Osteoblast (primary cell): ENCODE measurements around the gene FAHD1. TPM values are rescaled to one million over a fixed set of nuclear protein-coding genes. Genes with fewer than 3 reads are reported as not detected.
A peak's percentile ranks its signal among the peaks of the same experiment; 100 is the strongest.

Source experiments
- DNase-seq: peaks from one replicate; pipeline ENCODE4 v3.0.0; 2011; ENCODE audit warnings: low spot score, mixed read lengths; ENCODE audit not compliant: insufficient read length; ENCODE audit errors: missing footprints
- H2AFZ ChIP-seq: 2 replicates; pipeline ENCODE4 v1.6.0; 2011; ENCODE audit warnings: mild to moderate bottlenecking, low read length
- H3K27ac ChIP-seq: 2 replicates; pipeline ENCODE4 v1.5.1; 2011; ENCODE audit warnings: mild to moderate bottlenecking, low read depth, low read length, moderate library complexity
- H3K27me3 ChIP-seq: 2 replicates; pipeline ENCODE4 v1.6.0; 2012; ENCODE audit warnings: mild to moderate bottlenecking, control low read depth, inconsistent platforms, low read length, moderate library complexity; ENCODE audit not compliant: insufficient read depth
- H3K36me3 ChIP-seq: 2 replicates; pipeline ENCODE4 v1.5.1; 2011; ENCODE audit warnings: mild to moderate bottlenecking, low read length, control low read depth, moderate library complexity; ENCODE audit not compliant: insufficient read depth
- H3K4me1 ChIP-seq: 2 replicates; pipeline ENCODE4 v1.5.1; 2011; ENCODE audit warnings: mild to moderate bottlenecking, low read length, control low read depth, moderate library complexity; ENCODE audit not compliant: insufficient read depth
- H3K4me2 ChIP-seq: 2 replicates; pipeline ENCODE4 v1.6.0; 2011; ENCODE audit warnings: mild to moderate bottlenecking, low read length; ENCODE audit not compliant: insufficient read depth
- H3K4me3 ChIP-seq: fragments of 200-600 bp; sonication (generic); 3 replicates; pipeline ENCODE4 v1.5.1; 2012; ENCODE audit warnings: mild to moderate bottlenecking, low read length, inconsistent platforms; ENCODE audit not compliant: insufficient read depth
- H3K79me2 ChIP-seq: 2 replicates; pipeline ENCODE4 v1.6.0; 2012; ENCODE audit warnings: mild to moderate bottlenecking, low read length, control low read depth, inconsistent platforms; ENCODE audit not compliant: insufficient read depth
- H3K9me3 ChIP-seq: 2 replicates; pipeline ENCODE4 v1.5.1; 2011; ENCODE audit warnings: low read depth, low read length, control low read depth
- H4K20me1 ChIP-seq: 2 replicates; pipeline ENCODE4 v1.6.0; 2012; ENCODE audit warnings: mild to moderate bottlenecking, low read length, control low read depth; ENCODE audit not compliant: insufficient read depth
- CTCF ChIP-seq: IDR thresholded peaks from 2 replicates; pipeline ENCODE4 v1.5.1; 2011; ENCODE audit warnings: mild to moderate bottlenecking, low read depth, low read length, moderate library complexity; ENCODE audit errors: extremely low read depth
- total RNA-seq: library from RNA; depleted of rRNA; stranded (reverse); fragments of >200 nt; gene quantifications from 2 replicates; pipeline ENCODE4 v1.2.3, GENCODE V29; 2012

Gene FAHD1
- total RNA-seq, 1 donor: 72.7 TPM

GRCh38 chr16:1781758-1782407 is 45.1 kb upstream of the FAHD1 start:
- peak overlapping the region; percentile 86 for H3K4me2 ChIP-seq
- H4K20me1 ChIP-seq: peaks cover 43% of the 10 kb centered on the region
- H3K27ac ChIP-seq: peak overlapping the region; percentile 12
- no peak overlapping the region for H2AFZ ChIP-seq
- peaks cover 24% of the 10 kb centered on the region for H3K36me3 ChIP-seq
- H3K4me3 ChIP-seq: peak overlapping the region; percentile 96
- no peak for TF ChIP-seq CTCF
- H3K79me2 ChIP-seq: peaks cover 42% of the 10 kb centered on the region
- H3K9me3 ChIP-seq: no peaks in the 10 kb centered on the region
- no peaks in the 10 kb centered on the region for H3K27me3 ChIP-seq
- peaks cover 19% of the 10 kb centered on the region for H3K4me1 ChIP-seq
- peak; percentile 97 for DNase-seq

GRCh38 chr16:1782408-1783264 is 44.4 kb upstream of the FAHD1 start, which contains the start of the genes NUBP2 and SPSB3:
Gene NUBP2, plus strand, starts transcription at chr16:1782960. Its CDS starts 61 bp downstream, at chr16:1783021.
Gene SPSB3, minus strand, starts transcription at chr16:1782571. Its CDS starts 1,088 bp downstream, at chr16:1781483.
- Histone ChIP-seq H3K4me1 (peaks cover 19% of the 10 kb centered on the region), H3K4me3 (peak within 1 kb of the TSS; percentile 96), H3K4me2 (peak within 1 kb of the TSS; percentile 99), H3K9me3 (no peaks in the 10 kb centered on the region), H3K79me2 (peaks cover 49% of the 10 kb centered on the region), H3K36me3 (peaks cover 22% of the 10 kb centered on the region), H3K27ac (peak within 1 kb of the TSS; percentile 74), H4K20me1 (peaks cover 42% of the 10 kb centered on the region), H2AFZ (peak within 1 kb of the TSS; percentile 74), H3K27me3 (no peaks in the 10 kb centered on the region)
- peak; percentile 100 for DNase-seq
- no peak for TF ChIP-seq CTCF

GRCh38 chr16:1784977-1785845 is 41.8 kb upstream of the FAHD1 start:
- Histone ChIP-seq H4K20me1 (peaks cover 35% of the 10 kb centered on the region), H3K79me2 (peaks cover 53% of the 10 kb centered on the region), H3K4me3 (no peak overlapping the region), H3K4me1 (peaks cover 19% of the 10 kb centered on the region), H3K36me3 (peaks cover 22% of the 10 kb centered on the region), H2AFZ (no peak overlapping the region), H3K27me3 (no peaks in the 10 kb centered on the region), H3K27ac (no peak overlapping the region), H3K9me3 (no peaks in the 10 kb centered on the region), H3K4me2 (no peak overlapping the region)
- peak; percentile 72 for DNase-seq
- TF ChIP-seq CTCF: no peak
